Upper lobe of left lung (tissue), 6 donors: ENCODE results near the gene CHPF2. TPM values are rescaled to one million over a fixed set of nuclear protein-coding genes. Genes with fewer than 3 reads are reported as not detected.

Experiments
- ATAC-seq, 2 donors: fragments of 200-7000 bp; cut with Tn5 transposase; one replicate each; pipeline ENCODE4 v1.9.1; 2022; ENCODE audit warnings: mild to moderate bottlenecking in 2 of 2, moderate library complexity in 2 of 2; ENCODE audit not compliant: low FRiP score in 2 of 2
- DNase-seq, 2 donors: peaks; one replicate each; pipeline ENCODE4 v3.0.0-alpha.2; 2019 to 2020
- H3K27ac ChIP-seq, 4 donors: fragments of 200-600 bp; sonication (generic); one replicate each; pipeline ENCODE4 v1.5.1; 2016 to 2019
- H3K27me3 ChIP-seq, 4 donors: fragments of 200-600 bp; sonication (generic); one replicate each; pipeline ENCODE4 v1.5.1; 2017 to 2019
- H3K36me3 ChIP-seq, 4 donors: fragments of 200-600 bp; sonication (generic); one replicate each; pipeline ENCODE4 v1.5.1; 2016 to 2019
- H3K4me1 ChIP-seq, 4 donors: fragments of 200-600 bp; sonication (generic); one replicate each; pipeline ENCODE4 v1.5.1; 2018 to 2019
- H3K4me3 ChIP-seq, 4 donors: fragments of 200-600 bp; sonication (generic); one replicate each; pipeline ENCODE4 v1.5.1; 2017 to 2019; ENCODE audit warnings: mild to moderate bottlenecking in 2 of 4, moderate library complexity in 1 of 4
- H3K9me3 ChIP-seq, 4 donors: fragments of 200-600 bp; sonication (generic); one replicate each; pipeline ENCODE4 v1.5.1; 2018 to 2019
- CTCF ChIP-seq, 6 experiments: fragments of 450-650 bp in 4 of 6; fragments of 200-600 bp in 2 of 6; sonication (generic) in 2 of 6; IDR thresholded peaks; one replicate each; pipeline ENCODE4 v1.5.1; 2016 to 2019; ENCODE audit warnings: antibody characterized with exemption in 6 of 6
- EP300 ChIP-seq, 4 donors: sonication (generic); formaldehyde crosslinking; IDR thresholded peaks; one replicate each; pipeline ENCODE4 v1.5.1; 2017; ENCODE audit warnings: antibody characterized with exemption in 4 of 4, control low read depth in 2 of 4
- POLR2A ChIP-seq, 4 donors: fragments of 450-650 bp; IDR thresholded peaks; one replicate each; pipeline ENCODE4 v1.5.1; 2016 to 2017; ENCODE audit warnings: antibody characterized with exemption in 4 of 4, mild to moderate bottlenecking in 2 of 4
- POLR2AphosphoS5 ChIP-seq, 2 donors: sonication (generic); formaldehyde crosslinking; IDR thresholded peaks; one replicate each; pipeline ENCODE4 v1.5.1; 2017; ENCODE audit warnings: antibody characterized with exemption in 2 of 2
- WGBS, 2 donors: methylation state at CpG; one replicate each; pipeline ENCODE4 v1.1.5; 2017 to 2018; 5-methylcytosine and 5-hydroxymethylcytosine counted together
- total RNA-seq, 6 donors: library from RNA; depleted of rRNA in 4 of 6; stranded (reverse); fragments of >200 nt in 4 of 6; gene quantifications; one replicate each; pipeline versions ENCODE4 v1.1.0 to v1.2.1, GENCODE V29; 2016 to 2021
- donor health status: DM: no; HTN: no; CAD: no; lungs with moderate emphysema.
- donor health status: DM: no; HTN: yes; CAD: no; lungs with severe emphysema.

The CHPF2 gene
- total RNA-seq, 6 donors from 2014 or later = 34.4 to 69.1 (median 47.4) TPM

- Histone ChIP-seq H3K4me3 (peak overlapping the region in 3 of 4 donors; percentile 48 to 52 (median 51)), H3K9me3 (no peaks in the 10 kb centered on the region), H3K27ac (peak overlapping the region in 1 of 4 donors; percentile 21), H3K36me3 (no peaks in the 10 kb centered on the region), H3K27me3 (no peaks in the 10 kb centered on the region), H3K4me1 (peaks cover 31 to 44% (median 42%) of the 10 kb centered on the region in 4 donors)
- 19 to 21% methylated on average over 10 of the region's 10 CpGs for WGBS, 2 donors
- ATAC-seq (no peak), DNase-seq (peak in 1 of 2 donors; percentile 71)
- TF ChIP-seq CTCF (IDR thresholded peaks at IDR 0.05) = no peak
- TF ChIP-seq POLR2A (IDR thresholded peaks at IDR 0.05) = no peak
Observed at GRCh38 chr7:151275813-151276577, 43.7 kb downstream of the CHPF2 start.

DNA sequence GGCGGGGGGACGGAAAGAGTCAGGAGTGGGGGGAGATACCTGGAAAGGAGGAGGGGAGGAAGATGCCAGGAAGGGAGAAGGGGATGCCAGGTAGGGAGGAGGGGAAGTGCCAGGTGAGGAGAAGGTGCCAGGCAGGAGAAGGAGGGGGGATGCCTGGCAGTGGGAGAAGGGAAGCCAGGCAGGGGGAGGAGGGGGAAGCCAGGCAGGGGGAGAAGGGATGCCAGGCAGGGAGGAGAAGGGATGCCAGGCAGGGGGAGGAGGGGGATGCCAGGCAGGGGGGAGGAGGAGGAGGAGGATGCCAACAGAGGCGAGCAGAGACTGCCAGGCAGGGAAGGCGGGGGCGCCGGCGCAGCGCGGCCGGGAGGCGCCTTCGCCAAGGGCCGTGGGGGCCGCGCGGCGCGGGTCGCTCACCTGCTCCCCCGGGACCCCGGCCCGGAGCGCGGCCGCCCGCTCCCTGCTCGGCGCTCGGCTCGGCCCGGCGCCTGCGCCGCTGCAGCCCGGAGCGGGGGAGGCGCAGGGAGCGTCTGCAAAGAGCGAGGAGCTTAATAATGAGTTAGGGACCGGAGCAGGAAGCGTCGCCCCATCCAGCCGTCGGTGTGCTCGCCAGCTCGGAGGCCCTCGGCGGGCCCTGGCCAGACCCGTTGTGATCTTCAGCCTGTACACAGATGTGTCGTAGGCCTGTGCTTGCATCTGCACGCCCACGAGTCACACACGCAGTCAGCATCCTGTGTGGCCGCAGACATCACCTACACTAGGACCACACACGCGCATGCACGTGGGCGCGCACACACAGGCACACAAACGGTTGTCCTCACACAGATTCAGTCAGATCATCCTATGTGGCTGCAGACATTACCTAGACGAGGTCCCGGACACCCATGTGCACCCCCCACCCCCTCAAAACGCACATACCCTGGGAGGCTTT lies 44.6 kb downstream of the CHPF2 start:
- Histone ChIP-seq H3K4me1 (peaks cover 24 to 35% (median 34%) of the 10 kb centered on the region in 4 donors), H3K27me3 (no peaks in the 10 kb centered on the region), H3K36me3 (no peaks in the 10 kb centered on the region), H3K9me3 (no peaks in the 10 kb centered on the region), H3K27ac (peak overlapping the region in 2 of 4 donors; percentile 21 to 49), H3K4me3 (peak overlapping the region in 3 of 4 donors; percentile 48 to 52 (median 51))
- TF ChIP-seq POLR2AphosphoS5 (IDR thresholded peaks at IDR 0.05) = no peak
- no peak for TF ChIP-seq CTCF (IDR thresholded peaks at IDR 0.05)
- peak in 1 of 4 donors; percentile 33 for TF ChIP-seq POLR2A (IDR thresholded peaks at IDR 0.05)
- TF ChIP-seq EP300 (IDR thresholded peaks at IDR 0.05) = no peak
- ATAC-seq = peak in 1 of 2 donors; percentile 78
- 5 to 27% methylated on average over 11 to 42 of the region's 63 CpGs for WGBS, 2 donors
- DNase-seq = peak; percentile 61 to 90

DNA sequence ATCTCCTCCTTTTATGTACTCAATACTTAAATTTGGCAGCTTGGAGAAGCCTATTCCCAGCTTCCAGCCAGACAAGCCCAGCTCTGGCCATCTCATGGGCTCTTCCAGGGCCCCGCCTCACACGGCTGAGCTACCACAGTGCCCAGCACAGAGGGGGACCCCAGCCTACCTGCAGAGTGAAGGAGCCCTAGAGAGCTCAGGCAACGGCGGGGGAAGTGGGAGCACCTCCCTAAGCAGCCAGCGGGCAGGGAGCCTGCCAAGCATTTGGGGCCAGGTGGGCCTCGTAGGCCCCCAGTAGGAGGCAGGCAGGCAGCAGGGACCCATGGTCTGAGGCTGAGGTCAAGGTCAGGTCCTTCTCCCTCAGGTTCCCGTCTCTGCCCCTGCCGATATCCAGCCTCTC lies 45.3 kb downstream of the CHPF2 start:
- Histone ChIP-seq H3K36me3 (no peaks in the 10 kb centered on the region), H3K27me3 (no peaks in the 10 kb centered on the region), H3K4me3 (peak overlapping the region in 1 of 4 donors; percentile 51), H3K4me1 (peaks cover 18 to 28% (median 27%) of the 10 kb centered on the region in 4 donors), H3K27ac (no peak overlapping the region), H3K9me3 (no peaks in the 10 kb centered on the region)
- no peak for DNase-seq
- WGBS, 2 donors = 68 to 80% methylated on average over 2 to 8 of the region's 8 CpGs
- no peak for ATAC-seq
- TF ChIP-seq CTCF (IDR thresholded peaks at IDR 0.05) (no peak), POLR2AphosphoS5 (IDR thresholded peaks at IDR 0.05) (no peak), POLR2A (IDR thresholded peaks at IDR 0.05) (no peak), EP300 (IDR thresholded peaks at IDR 0.05) (no peak)

DNA sequence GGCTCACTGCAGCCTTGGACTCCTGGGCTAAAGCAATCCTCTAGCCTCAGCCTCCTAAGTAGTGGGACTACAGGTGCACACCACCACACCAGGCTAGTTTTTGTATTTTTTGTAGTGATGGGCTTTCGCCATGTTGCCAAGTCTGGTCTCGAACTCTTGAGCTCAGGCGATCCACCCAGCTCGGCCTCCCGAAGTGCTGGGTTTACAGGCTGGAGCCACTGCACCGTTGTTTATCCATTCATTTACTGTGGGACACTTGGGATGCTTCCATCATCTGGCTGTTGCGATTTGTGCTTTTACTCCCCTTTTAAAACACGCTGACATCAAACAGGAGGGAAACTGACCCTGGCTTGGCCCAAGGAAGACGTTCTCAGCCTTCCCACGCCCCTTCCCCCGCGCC lies 46.7 kb downstream of the CHPF2 start:
- TF ChIP-seq EP300 (IDR thresholded peaks at IDR 0.05) = no peak
- H3K4me3 ChIP-seq = no peak overlapping the region
- H3K27me3 ChIP-seq = no peaks in the 10 kb centered on the region
- no peaks in the 10 kb centered on the region for H3K36me3 ChIP-seq
- no peak for ATAC-seq
- peaks cover 12 to 24% (median 22%) of the 10 kb centered on the region in 4 donors for H3K4me1 ChIP-seq
- H3K27ac ChIP-seq = no peak overlapping the region
- WGBS, 2 donors = 85 to 93% methylated on average over 12 of the region's 12 CpGs
- no peak for DNase-seq
- H3K9me3 ChIP-seq = no peaks in the 10 kb centered on the region

- Histone ChIP-seq H3K9me3 (no peaks in the 10 kb centered on the region), H3K4me1 (peaks cover 12 to 24% (median 19%) of the 10 kb centered on the region in 4 donors), H3K4me3 (no peak overlapping the region), H3K27me3 (no peaks in the 10 kb centered on the region), H3K36me3 (no peaks in the 10 kb centered on the region), H3K27ac (no peak overlapping the region)
- DNase-seq (no peak), ATAC-seq (peak in 1 of 2 donors; percentile 22)
- TF ChIP-seq CTCF (IDR thresholded peaks at IDR 0.05) (no peak), EP300 (IDR thresholded peaks at IDR 0.05) (no peak), POLR2AphosphoS5 (IDR thresholded peaks at IDR 0.05) (no peak)
- 79 to 82% methylated on average over 5 of the region's 5 CpGs for WGBS, 2 donors
Observed at GRCh38 chr7:151279868-151280267, 47.6 kb downstream of the CHPF2 start.
